Mesenchymal stem cell (in vitro differentiated cells and primary cell): Measurements from ENCODE around the gene EDEM1.

Experiments
- DNase-seq: peaks from one replicate; pipeline ENCODE4 v3.0.0-alpha.2; 2013
- H2AFZ ChIP-seq: one replicate; pipeline ENCODE4 v1.6.1; 2013; ENCODE audit warnings: low read depth, mild to moderate bottlenecking, control low read depth, inconsistent platforms, low read length, moderate library complexity
- H2AK5ac ChIP-seq: 2 replicates; pipeline ENCODE4 v1.6.1; 2013; ENCODE audit warnings: low read length, moderate library complexity, mild to moderate bottlenecking, inconsistent platforms; ENCODE audit not compliant: severe bottlenecking
- H2BK120ac ChIP-seq: one replicate; pipeline ENCODE4 v1.6.1; 2013; ENCODE audit warnings: low read depth, mild to moderate bottlenecking, inconsistent platforms, low read length, moderate library complexity
- H2BK12ac ChIP-seq, 2 experiments: one replicate each; pipeline ENCODE4 v1.6.1; 2013; ENCODE audit warnings: inconsistent platforms in 2 of 2, low read length in 2 of 2, mild to moderate bottlenecking in 2 of 2, moderate library complexity in 2 of 2, control low read depth in 1 of 2
- H2BK15ac ChIP-seq: one replicate; pipeline ENCODE4 v1.6.1; 2013; ENCODE audit warnings: mild to moderate bottlenecking, low read depth, inconsistent platforms; ENCODE audit not compliant: poor library complexity, severe bottlenecking
- H2BK5ac ChIP-seq: 2 replicates; pipeline ENCODE4 v1.6.1; 2013; ENCODE audit warnings: low read depth, mild to moderate bottlenecking, low read length, control low read depth, inconsistent platforms; ENCODE audit not compliant: poor library complexity, severe bottlenecking
- H3K14ac ChIP-seq, 2 experiments: one replicate each; pipeline ENCODE4 v1.6.1; 2013; ENCODE audit warnings: inconsistent platforms in 2 of 2, low read length in 2 of 2, control low read depth in 1 of 2, mild to moderate bottlenecking in 1 of 2, moderate library complexity in 1 of 2
- H3K18ac ChIP-seq, 2 experiments: one replicate each; pipeline ENCODE4 v1.6.1; 2013; ENCODE audit warnings: inconsistent platforms in 2 of 2, low read length in 2 of 2, control low read depth in 1 of 2, low read depth in 1 of 2, mild to moderate bottlenecking in 1 of 2
- H3K23ac ChIP-seq, 2 experiments: one replicate each; pipeline ENCODE4 v1.6.1; 2013; ENCODE audit warnings: inconsistent platforms in 2 of 2, low read length in 2 of 2, mild to moderate bottlenecking in 2 of 2, moderate library complexity in 2 of 2, control low read depth in 1 of 2
- H3K27ac ChIP-seq: 2 replicates; pipeline ENCODE4 v1.5.1; 2013; ENCODE audit warnings: mild to moderate bottlenecking, moderate library complexity, low read length, control low read depth, inconsistent platforms; ENCODE audit not compliant: poor library complexity, severe bottlenecking
- H3K27me3 ChIP-seq, 2 experiments: 2 replicates each; pipeline versions ENCODE4 v1.6.1 to v1.7.0; 2013; ENCODE audit warnings: low read length in 2 of 2, mild to moderate bottlenecking in 2 of 2, moderate library complexity in 2 of 2, control low read depth in 1 of 2, inconsistent platforms in 1 of 2; ENCODE audit not compliant: control insufficient read depth in 1 of 2, insufficient read depth in 1 of 2
- H3K36me3 ChIP-seq, 2 experiments: 2 replicates each; pipeline versions ENCODE4 v1.6.1 to v1.7.0; 2013; ENCODE audit warnings: low read length in 2 of 2, control low read depth in 1 of 2, inconsistent platforms in 1 of 2, low read depth in 1 of 2, mild to moderate bottlenecking in 1 of 2; ENCODE audit not compliant: insufficient read depth in 2 of 2, control insufficient read depth in 1 of 2
- H3K4ac ChIP-seq, 2 experiments: one replicate each; pipeline ENCODE4 v1.6.1; 2013; ENCODE audit warnings: inconsistent platforms in 2 of 2, low read length in 2 of 2, mild to moderate bottlenecking in 2 of 2, moderate library complexity in 2 of 2, control low read depth in 1 of 2, low read depth in 1 of 2
- H3K4me1 ChIP-seq: 2 replicates; pipeline ENCODE4 v1.6.1; 2013; ENCODE audit warnings: low read depth, low read length, control low read depth; ENCODE audit not compliant: control insufficient read depth, insufficient read depth
- H3K4me2 ChIP-seq: 2 replicates; pipeline ENCODE4 v1.6.1; 2013; ENCODE audit warnings: low read length, mild to moderate bottlenecking, inconsistent platforms; ENCODE audit not compliant: poor library complexity, severe bottlenecking
- H3K4me3 ChIP-seq, 2 experiments: 2 replicates each; pipeline versions ENCODE4 v1.5.1 to v1.7.0; 2013; ENCODE audit warnings: low read length in 2 of 2, mild to moderate bottlenecking in 2 of 2, control low read depth in 1 of 2, low read depth in 1 of 2; ENCODE audit not compliant: insufficient read depth in 1 of 2
- H3K79me1 ChIP-seq: replicated peaks from 2 replicates; pipeline ENCODE4 v1.6.1; 2013; ENCODE audit warnings: mild to moderate bottlenecking, control low read depth, low read length, inconsistent platforms; ENCODE audit not compliant: poor library complexity, severe bottlenecking
- H3K9ac ChIP-seq: 2 replicates; pipeline ENCODE4 v1.7.0; 2013; ENCODE audit warnings: mild to moderate bottlenecking, low read length, moderate library complexity
- H3K9me3 ChIP-seq: 2 replicates; pipeline ENCODE4 v1.7.0; 2013; ENCODE audit warnings: mild to moderate bottlenecking, low read length; ENCODE audit not compliant: control insufficient read depth
- H4K8ac ChIP-seq: one replicate; pipeline ENCODE4 v1.6.1; 2013; ENCODE audit warnings: inconsistent platforms, mild to moderate bottlenecking, low read length, moderate library complexity
- H4K91ac ChIP-seq: one replicate; pipeline ENCODE4 v1.6.1; 2013; ENCODE audit warnings: mild to moderate bottlenecking, low read length, inconsistent platforms
- WGBS: methylation state at CpG from one replicate; pipeline ENCODE4 v1.1.7; 2013; ENCODE audit warnings: mixed read lengths; 5-methylcytosine and 5-hydroxymethylcytosine counted together

EDEM1 gene

GRCh38 chr3:5210926-5211325 lies 23.4 kb downstream of the EDEM1 start:
- no peak overlapping the region for H2BK5ac ChIP-seq
- no peak for DNase-seq
- no peak overlapping the region for H2BK120ac ChIP-seq
- no peak overlapping the region for H2AFZ ChIP-seq
- WGBS, result 95% methylated on average over 5 of the region's 5 CpGs
- H3K79me1 ChIP-seq, result peaks cover 35% of the 10 kb centered on the region
- no peak overlapping the region for H3K14ac ChIP-seq
- H3K4me2 ChIP-seq, result no peak overlapping the region
- H3K4me1 ChIP-seq, result peaks cover 2% of the 10 kb centered on the region
- H3K27me3 ChIP-seq, result no peaks in the 10 kb centered on the region
- H3K4me3 ChIP-seq, result no peak overlapping the region
- H3K23ac ChIP-seq, result no peak overlapping the region
- no peak overlapping the region for H3K18ac ChIP-seq
- no peaks in the 10 kb centered on the region for H3K9me3 ChIP-seq
- no peak overlapping the region for H2AK5ac ChIP-seq
- peaks cover 65 to 97% of the 10 kb centered on the region in 2 experiments for H3K36me3 ChIP-seq
- H3K27ac ChIP-seq, result no peak overlapping the region
- H3K4ac ChIP-seq, result no peak overlapping the region
- no peak overlapping the region for H2BK12ac ChIP-seq
- H2BK15ac ChIP-seq, result no peak overlapping the region
- no peak overlapping the region for H3K9ac ChIP-seq
- no peak overlapping the region for H4K91ac ChIP-seq
- no peak overlapping the region for H4K8ac ChIP-seq

GRCh38 chr3:5212628-5213573 lies 25.4 kb downstream of the EDEM1 start:
- no peak overlapping the region for H2BK12ac ChIP-seq
- 94% methylated on average over 9 of the region's 9 CpGs for WGBS

GRCh38 chr3:5213574-5213966 lies 26.1 kb downstream of the EDEM1 start:
- H3K18ac ChIP-seq, result no peak overlapping the region
- H3K79me1 ChIP-seq, result peaks cover 27% of the 10 kb centered on the region
- H3K27ac ChIP-seq, result no peak overlapping the region
- H4K8ac ChIP-seq, result no peak overlapping the region
- peaks cover 2% of the 10 kb centered on the region for H3K4me1 ChIP-seq
- no peak overlapping the region for H3K4ac ChIP-seq
- no peak overlapping the region for H2BK120ac ChIP-seq
- 83% methylated on average over 7 of the region's 7 CpGs for WGBS
- H3K23ac ChIP-seq, result no peak overlapping the region
- no peak overlapping the region for H3K9ac ChIP-seq
- no peak overlapping the region for H3K4me2 ChIP-seq
- H3K4me3 ChIP-seq, result no peak overlapping the region
- H2AK5ac ChIP-seq, result no peak overlapping the region
- H3K14ac ChIP-seq, result no peak overlapping the region
- H4K91ac ChIP-seq, result no peak overlapping the region
- H3K27me3 ChIP-seq, result no peaks in the 10 kb centered on the region
- no peak overlapping the region for H2BK5ac ChIP-seq
- DNase-seq, result no peak
- H2BK12ac ChIP-seq, result no peak overlapping the region
- H2BK15ac ChIP-seq, result no peak overlapping the region
- no peak overlapping the region for H2AFZ ChIP-seq
- peaks cover 57 to 88% of the 10 kb centered on the region in 2 experiments for H3K36me3 ChIP-seq
- H3K9me3 ChIP-seq, result no peaks in the 10 kb centered on the region

More at GRCh38 chr3:5212628-5213573, 25.4 kb downstream of the EDEM1 start:
- no peak overlapping the region for H2BK5ac ChIP-seq
- H3K4me1 ChIP-seq, result peaks cover 2% of the 10 kb centered on the region
- no peak overlapping the region for H3K14ac ChIP-seq
- H4K91ac ChIP-seq, result no peak overlapping the region
- H3K9me3 ChIP-seq, result no peaks in the 10 kb centered on the region
- no peak for DNase-seq
- H3K4me2 ChIP-seq, result no peak overlapping the region
- no peak overlapping the region for H4K8ac ChIP-seq
- no peak overlapping the region for H3K4ac ChIP-seq
- H3K4me3 ChIP-seq, result no peak overlapping the region
- H3K79me1 ChIP-seq, result peaks cover 29% of the 10 kb centered on the region
- no peak overlapping the region for H3K9ac ChIP-seq
- H2AFZ ChIP-seq, result no peak overlapping the region
- no peak overlapping the region for H2AK5ac ChIP-seq
- H3K36me3 ChIP-seq, result peaks cover 58 to 95% of the 10 kb centered on the region in 2 experiments
- no peaks in the 10 kb centered on the region for H3K27me3 ChIP-seq
- H3K23ac ChIP-seq, result no peak overlapping the region
- no peak overlapping the region for H3K18ac ChIP-seq
- no peak overlapping the region for H2BK120ac ChIP-seq
- no peak overlapping the region for H3K27ac ChIP-seq
- no peak overlapping the region for H2BK15ac ChIP-seq

- 83% methylated on average over 6 of the region's 9 CpGs for WGBS
- H2AK5ac ChIP-seq, result no peak overlapping the region
- H2AFZ ChIP-seq, result no peak overlapping the region
- H3K9me3 ChIP-seq, result no peaks in the 10 kb centered on the region
- no peak overlapping the region for H3K4me2 ChIP-seq
- DNase-seq, result no peak
- no peak overlapping the region for H3K27ac ChIP-seq
- no peak overlapping the region for H3K4me3 ChIP-seq
- H4K91ac ChIP-seq, result no peak overlapping the region
- H3K18ac ChIP-seq, result no peak overlapping the region
- no peak overlapping the region for H2BK12ac ChIP-seq
- H3K79me1 ChIP-seq, result peaks cover 24% of the 10 kb centered on the region
- H2BK15ac ChIP-seq, result no peak overlapping the region
- peaks cover 54 to 85% of the 10 kb centered on the region in 2 experiments for H3K36me3 ChIP-seq
- H2BK120ac ChIP-seq, result no peak overlapping the region
- H4K8ac ChIP-seq, result no peak overlapping the region
- no peak overlapping the region for H3K9ac ChIP-seq
- H3K14ac ChIP-seq, result no peak overlapping the region
- H3K23ac ChIP-seq, result no peak overlapping the region
- H3K4ac ChIP-seq, result no peak overlapping the region
- peaks cover 2% of the 10 kb centered on the region for H3K4me1 ChIP-seq
- no peak overlapping the region for H2BK5ac ChIP-seq
- H3K27me3 ChIP-seq, result no peaks in the 10 kb centered on the region
Observed at GRCh38 chr3:5214352-5214751, 26.8 kb downstream of the EDEM1 start.
